Activated T-cell treated with anti-CD3 and anti-CD28 coated beads, Interleukin-2, amount 50 U/mL, for 72 hours (primary cell): ENCODE measurements around the gene ITGA5. TPM values are rescaled to one million over a fixed set of nuclear protein-coding genes. Genes with fewer than 3 reads are reported as not detected.

Experiments used
- ATAC-seq, 2 donors: fragments of 150-1000 bp; cut with Tn5 transposase; replicated peaks in 1 of 2; 2 replicates each; pipeline ENCODE4 v1.10.0; 2021; ENCODE audit warnings: moderate library complexity in 2 of 2, mild to moderate bottlenecking in 1 of 2
- DNase-seq, 2 donors: peaks; one replicate each; pipeline ENCODE4 v3.0.0; 2021 to 2022; ENCODE audit warnings: mixed read lengths in 1 of 2
- H3K27ac Mint-ChIP-seq: one replicate; pipeline ENCODE4 v1.8.0; 2022; ENCODE audit warnings: mild to moderate bottlenecking, moderate library complexity, mixed read lengths
- H3K27me3 Mint-ChIP-seq: one replicate; pipeline ENCODE4 v1.8.0; 2022; ENCODE audit warnings: low read depth, mixed read lengths
- H3K36me3 Mint-ChIP-seq, 2 donors: one replicate each; pipeline ENCODE4 v1.8.0; 2022; ENCODE audit warnings: mixed read lengths in 2 of 2, mild to moderate bottlenecking in 1 of 2; ENCODE audit not compliant: insufficient read depth in 2 of 2
- H3K4me1 Mint-ChIP-seq: one replicate; pipeline ENCODE4 v1.8.0; 2022; ENCODE audit warnings: low read depth, mixed read lengths
- H3K4me3 Mint-ChIP-seq, 2 donors: one replicate each; pipeline ENCODE4 v1.8.0; 2022; ENCODE audit warnings: mild to moderate bottlenecking in 2 of 2, mixed read lengths in 2 of 2, moderate library complexity in 2 of 2
- H3K9me3 Mint-ChIP-seq, 2 donors: one replicate each; pipeline ENCODE4 v1.8.0; 2022; ENCODE audit warnings: mixed read lengths in 2 of 2
- total RNA-seq, 2 donors: library from RNA; stranded (reverse); gene quantifications; one replicate each; pipeline ENCODE4 v1.2.3, GENCODE V29; 2022

Gene ITGA5
- total RNA-seq, 2 donors from 2014 or later = 20.6 to 27.4 TPM

DNA sequence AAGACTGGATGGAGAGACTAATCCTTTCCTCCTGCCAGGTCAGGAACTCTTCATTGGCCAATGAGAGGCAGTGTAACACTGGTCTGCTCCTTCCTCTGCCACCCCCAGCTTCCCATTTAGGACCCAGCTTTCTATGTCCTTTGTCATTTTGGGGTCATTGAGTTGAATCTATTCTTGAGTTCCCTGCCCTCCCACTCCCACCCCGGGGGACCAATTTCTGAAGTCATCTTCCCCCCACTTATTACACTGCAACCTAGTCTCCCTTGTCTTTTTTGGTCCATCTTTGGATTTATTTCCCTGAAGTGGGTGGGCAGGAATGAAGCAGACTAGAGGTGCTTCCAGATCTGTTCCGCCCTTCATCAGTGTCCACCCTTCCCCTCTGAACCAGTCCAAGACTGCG is 7.6 kb upstream of the ITGA5 start:
- no peak for ATAC-seq
- no peak for DNase-seq
- Mint-ChIP-seq H3K4me3 (no peak overlapping the region), H3K9me3 (no peaks in the 10 kb centered on the region), H3K4me1 (peaks cover 17% of the 10 kb centered on the region), H3K27ac (no peak overlapping the region), H3K27me3 (peaks cover 16% of the 10 kb centered on the region), H3K36me3 (no peaks in the 10 kb centered on the region)

DNA sequence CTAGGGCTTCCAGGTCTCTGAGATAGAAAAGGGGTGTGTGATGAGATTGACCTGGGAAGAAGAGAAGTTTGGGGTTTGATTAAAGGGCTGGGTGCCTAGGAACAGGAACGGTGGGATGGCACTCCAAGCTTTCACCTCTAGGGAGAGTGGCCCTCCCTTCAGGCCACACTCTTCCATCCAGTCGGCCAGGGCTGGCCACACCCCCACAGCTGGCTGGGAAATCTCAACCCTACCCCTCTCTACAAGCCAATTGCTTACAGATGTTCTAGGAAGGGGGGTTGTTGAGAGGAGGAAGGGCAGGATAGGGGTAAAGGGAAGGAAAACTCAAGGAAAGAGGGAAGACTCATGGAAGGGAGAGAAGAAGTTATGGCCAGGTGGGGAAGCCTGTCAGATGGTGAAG is 6.6 kb upstream of the ITGA5 start:
- no peak for DNase-seq
- no peak overlapping the region for H3K27ac Mint-ChIP-seq
- peaks cover 16% of the 10 kb centered on the region for H3K27me3 Mint-ChIP-seq
- no peak overlapping the region for H3K4me3 Mint-ChIP-seq
- no peaks in the 10 kb centered on the region for H3K36me3 Mint-ChIP-seq
- peaks cover 19% of the 10 kb centered on the region for H3K4me1 Mint-ChIP-seq
- H3K9me3 Mint-ChIP-seq = no peaks in the 10 kb centered on the region
- no peak for ATAC-seq

- Mint-ChIP-seq H3K4me1 (peaks cover 25% of the 10 kb centered on the region), H3K4me3 (no peak overlapping the region), H3K36me3 (no peaks in the 10 kb centered on the region), H3K9me3 (no peaks in the 10 kb centered on the region), H3K27me3 (peaks cover 9% of the 10 kb centered on the region), H3K27ac (no peak overlapping the region)
- ATAC-seq (no peak), DNase-seq (no peak)
Measured at GRCh38 chr12:54424224-54424623, 5.2 kb upstream of the ITGA5 start.

GRCh38 chr12:54423816-54424150 is 4.7 kb upstream of the ITGA5 start:
- ATAC-seq = no peak

DNA sequence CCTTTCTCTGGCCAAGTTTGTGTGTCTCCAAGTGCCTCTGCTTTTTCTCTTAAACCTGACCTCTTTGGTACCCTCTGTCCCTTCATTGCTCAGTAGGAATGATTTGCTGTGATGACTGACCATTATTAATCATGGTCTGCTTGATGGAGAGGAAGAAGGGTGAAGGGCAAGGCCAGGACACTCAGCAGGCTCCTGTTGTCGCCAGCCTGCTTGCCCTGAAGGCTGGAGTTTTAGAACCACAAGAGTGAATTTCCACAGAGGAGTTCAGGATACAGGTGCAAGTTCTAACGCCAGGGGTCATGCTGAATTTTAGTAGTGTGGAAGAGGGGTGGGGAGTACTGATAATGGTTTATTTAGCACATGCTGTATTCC is 2.8 kb upstream of the ITGA5 start:
- no peak overlapping the region for H3K4me3 Mint-ChIP-seq
- no peak for ATAC-seq
- H3K4me1 Mint-ChIP-seq = peaks cover 35% of the 10 kb centered on the region
- no peak overlapping the region for H3K27ac Mint-ChIP-seq
- peaks cover 9% of the 10 kb centered on the region for H3K27me3 Mint-ChIP-seq
- H3K36me3 Mint-ChIP-seq = peaks cover 4% of the 10 kb centered on the region in 2 donors
- no peak for DNase-seq
- no peaks in the 10 kb centered on the region for H3K9me3 Mint-ChIP-seq

More at GRCh38 chr12:54423816-54424150, 4.7 kb upstream of the ITGA5 start:
- Mint-ChIP-seq H3K36me3 (no peaks in the 10 kb centered on the region), H3K27me3 (peaks cover 9% of the 10 kb centered on the region), H3K4me3 (no peak overlapping the region), H3K27ac (no peak overlapping the region), H3K9me3 (no peaks in the 10 kb centered on the region), H3K4me1 (peaks cover 25% of the 10 kb centered on the region)
- DNase-seq = no peak

DNA sequence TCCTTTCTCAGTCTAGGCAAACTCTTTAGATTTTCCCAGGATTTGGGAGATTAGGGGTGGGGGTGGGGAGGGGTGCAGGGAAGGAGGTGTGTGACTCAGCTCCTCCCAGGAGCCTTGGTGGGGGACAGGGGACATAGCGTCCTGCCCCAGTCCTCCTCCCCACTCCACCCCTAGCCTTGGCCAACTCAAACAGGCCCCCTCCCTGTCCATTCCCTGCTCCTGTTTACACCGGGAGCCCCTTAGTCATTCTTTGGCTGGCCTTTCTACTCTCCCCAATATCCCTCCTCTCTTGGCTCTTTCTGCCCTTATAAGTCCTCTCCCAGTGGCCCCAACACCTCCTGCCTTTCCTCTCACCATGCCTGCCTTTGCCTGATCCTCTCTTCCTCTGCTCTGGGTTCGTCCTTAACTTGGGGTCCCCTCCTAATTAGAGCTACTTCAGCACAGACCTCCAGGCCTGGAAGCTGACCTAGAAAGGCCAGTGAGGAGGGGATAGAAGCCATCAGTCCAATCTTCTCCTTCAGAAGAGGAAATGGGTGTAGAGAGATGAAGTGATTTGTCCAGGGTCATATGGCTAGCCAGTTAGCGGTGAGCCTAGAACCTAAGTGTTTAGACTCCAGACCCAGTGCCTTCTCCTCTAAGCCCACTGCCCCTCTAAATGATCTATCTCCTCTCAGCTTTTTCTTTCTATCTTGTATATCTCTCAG is 2.3 kb upstream of the ITGA5 start:
- H3K27me3 Mint-ChIP-seq = peaks cover 9% of the 10 kb centered on the region
- ATAC-seq = no peak
- no peak overlapping the region for H3K4me3 Mint-ChIP-seq

DNA sequence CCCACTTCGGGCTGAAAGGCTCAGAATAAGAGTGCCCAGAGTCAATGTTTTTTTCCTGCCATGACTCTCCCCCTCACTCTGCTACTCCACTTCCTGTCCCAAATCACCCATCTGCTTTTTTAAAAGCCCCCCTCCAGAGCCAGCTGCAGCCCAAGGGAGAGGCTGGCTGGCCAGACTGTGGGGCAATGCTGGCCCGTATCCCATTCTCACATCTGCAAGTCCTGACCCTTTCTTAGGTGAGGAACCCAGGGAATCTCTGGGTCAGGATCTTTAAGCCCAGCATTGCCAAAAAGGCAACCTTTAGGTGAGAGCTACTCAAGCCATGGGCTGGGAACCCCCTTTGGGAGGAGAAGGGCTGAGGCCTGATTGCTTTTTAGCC is 1.7 kb upstream of the ITGA5 start:
- Mint-ChIP-seq H3K27ac (peak overlapping the region; percentile 72), H3K4me1 (peaks cover 46% of the 10 kb centered on the region), H3K36me3 (peaks cover 4% of the 10 kb centered on the region in 2 donors), H3K27me3 (peaks cover 6% of the 10 kb centered on the region), H3K9me3 (no peaks in the 10 kb centered on the region), H3K4me3 (peak overlapping the region in 1 of 2 donors; percentile 28)
- no peak for DNase-seq
- ATAC-seq = no peak

More for the DNA sequence above, 2.3 kb upstream of the ITGA5 start:
- H3K4me1 Mint-ChIP-seq = peaks cover 40% of the 10 kb centered on the region
- H3K9me3 Mint-ChIP-seq = no peaks in the 10 kb centered on the region
- DNase-seq = no peak
- peaks cover 4% of the 10 kb centered on the region in 2 donors for H3K36me3 Mint-ChIP-seq
- H3K27ac Mint-ChIP-seq = no peak overlapping the region

DNA sequence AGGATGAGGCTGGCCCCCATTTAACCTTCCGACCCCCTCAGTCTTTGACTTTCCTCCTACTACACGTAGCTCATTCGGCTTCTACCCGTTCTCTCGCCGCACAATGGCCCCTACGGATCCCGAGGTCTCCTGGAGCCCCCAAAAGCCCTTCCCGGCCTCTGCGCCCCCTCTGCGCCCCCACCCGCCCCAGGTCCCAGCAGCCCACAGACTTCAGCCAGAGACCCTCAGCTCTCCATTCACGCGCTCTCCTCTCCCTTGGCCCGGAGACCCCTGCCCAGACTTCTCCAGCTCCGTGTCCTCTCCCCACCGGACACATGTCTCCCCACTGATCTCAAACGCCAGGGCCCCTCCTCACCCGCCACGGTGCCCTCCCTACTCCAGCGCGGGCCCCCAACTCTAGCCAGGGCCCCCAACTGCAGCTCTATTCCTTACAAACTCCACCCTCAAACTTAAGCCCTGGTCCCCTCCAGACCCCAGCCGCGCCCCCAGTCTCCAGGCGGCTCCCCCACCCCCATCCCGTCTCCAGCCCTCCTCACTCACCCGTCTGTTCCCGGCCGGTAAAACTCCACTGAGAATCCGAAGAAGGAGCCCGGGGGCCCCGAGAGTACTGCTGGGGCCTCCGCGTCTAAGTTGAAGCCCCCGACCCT is 502 bp downstream of the ITGA5 start:
- Mint-ChIP-seq H3K4me1 (peaks cover 60% of the 10 kb centered on the region), H3K4me3 (peak overlapping the region; percentile 75 to 95), H3K27me3 (no peaks in the 10 kb centered on the region), H3K27ac (peak overlapping the region; percentile 85), H3K9me3 (no peaks in the 10 kb centered on the region), H3K36me3 (peaks cover 4% of the 10 kb centered on the region in 2 donors)
- ATAC-seq (peak; percentile 34 to 41), DNase-seq (no peak)

DNA sequence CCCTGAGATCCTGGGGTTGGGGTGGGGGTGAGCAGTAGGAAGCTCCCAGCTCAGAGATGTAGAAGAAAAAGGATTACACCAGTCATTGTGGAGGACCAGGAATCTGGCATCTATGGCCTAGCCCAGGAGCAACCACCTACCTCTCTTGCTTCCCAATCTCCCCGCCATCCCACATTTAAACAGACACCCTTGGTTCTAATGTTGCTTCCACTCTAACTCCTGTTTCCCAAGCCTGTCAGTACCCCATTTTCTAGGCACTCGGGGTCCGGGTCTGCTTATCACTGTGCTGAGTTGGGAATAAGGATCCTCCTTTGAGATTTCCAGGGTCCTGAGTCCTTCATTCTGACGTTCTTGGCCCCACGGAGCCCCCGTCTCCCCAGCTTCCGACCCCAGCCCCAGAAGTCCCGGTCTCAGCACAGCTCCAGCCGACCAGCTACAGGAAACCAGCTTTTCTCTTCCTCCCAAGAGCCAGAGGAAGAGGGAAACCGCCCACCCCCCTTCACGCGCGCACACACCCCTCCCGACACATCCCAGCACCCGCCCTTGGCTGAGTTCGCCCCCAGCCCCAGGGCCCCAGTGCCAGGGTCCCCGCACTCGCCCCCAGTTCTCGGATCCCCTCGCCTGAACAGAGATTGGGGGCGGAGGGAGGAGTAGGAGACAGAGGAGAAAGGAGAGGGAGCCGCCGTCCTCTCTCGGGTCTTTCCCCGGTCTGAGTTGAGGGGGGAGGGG is 1.2 kb downstream of the ITGA5 start:
- Mint-ChIP-seq H3K27ac (peak overlapping the region; percentile 85), H3K4me3 (peak overlapping the region; percentile 75 to 95), H3K9me3 (no peaks in the 10 kb centered on the region), H3K4me1 (peaks cover 60% of the 10 kb centered on the region), H3K36me3 (peaks cover 4% of the 10 kb centered on the region in 2 donors), H3K27me3 (no peaks in the 10 kb centered on the region)
- DNase-seq (peak; percentile 28 to 37), ATAC-seq (peak; percentile 21 to 31)

GRCh38 chr12:54416687-54417603 is 2.1 kb downstream of the ITGA5 start:
- peaks cover 4% of the 10 kb centered on the region in 2 donors for H3K36me3 Mint-ChIP-seq

GRCh38 chr12:54415221-54415929 is 3.7 kb downstream of the ITGA5 start:
- Mint-ChIP-seq H3K27me3 (no peaks in the 10 kb centered on the region), H3K4me3 (peak overlapping the region in 1 of 2 donors; percentile 20), H3K4me1 (peaks cover 69% of the 10 kb centered on the region), H3K9me3 (no peaks in the 10 kb centered on the region), H3K27ac (peak overlapping the region; percentile 34), H3K36me3 (peaks cover 4 to 5% of the 10 kb centered on the region in 2 donors)
- ATAC-seq = no peak
- DNase-seq = no peak

More at GRCh38 chr12:54416687-54417603, 2.1 kb downstream of the ITGA5 start:
- peak overlapping the region; percentile 85 for H3K27ac Mint-ChIP-seq
- peak overlapping the region; percentile 75 to 95 for H3K4me3 Mint-ChIP-seq
- ATAC-seq (no peak), DNase-seq (no peak)
- H3K27me3 Mint-ChIP-seq = no peaks in the 10 kb centered on the region
- no peaks in the 10 kb centered on the region for H3K9me3 Mint-ChIP-seq
- H3K4me1 Mint-ChIP-seq = peaks cover 65% of the 10 kb centered on the region
